Activated effector memory CD4-positive, alpha-beta T cell treated with anti-CD3 and anti-CD28 coated beads, Interleukin-2, amount 50 U/mL, for 16 hours (primary cell): ENCODE measurements around the gene NPR2.
A peak's percentile ranks its signal among the peaks of the same experiment; 100 is the strongest.

Experiments used
- DNase-seq: peaks from one replicate; pipeline ENCODE4 v3.0.0-alpha.2; 2020

The NPR2 gene

DNA sequence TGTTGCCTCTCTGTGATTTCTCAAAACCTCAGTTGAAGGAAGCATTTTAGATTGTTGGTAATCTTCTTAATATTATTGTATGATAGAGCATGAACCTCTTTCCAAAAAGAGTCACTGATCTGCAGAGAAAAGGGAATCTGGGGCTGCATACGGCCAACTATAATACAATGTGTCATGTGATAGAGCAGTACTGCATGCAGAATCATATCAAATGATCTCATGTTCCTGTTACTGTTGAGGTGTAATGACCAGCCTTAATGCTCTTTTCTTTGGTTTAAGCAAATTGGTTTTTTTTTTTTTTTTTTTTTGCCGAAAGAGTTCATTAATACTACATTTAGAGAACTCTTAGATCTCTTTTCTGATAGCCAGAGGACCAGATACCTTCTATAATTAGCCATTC lies 24.4 kb upstream of the NPR2 start:
- no peak for DNase-seq

DNA sequence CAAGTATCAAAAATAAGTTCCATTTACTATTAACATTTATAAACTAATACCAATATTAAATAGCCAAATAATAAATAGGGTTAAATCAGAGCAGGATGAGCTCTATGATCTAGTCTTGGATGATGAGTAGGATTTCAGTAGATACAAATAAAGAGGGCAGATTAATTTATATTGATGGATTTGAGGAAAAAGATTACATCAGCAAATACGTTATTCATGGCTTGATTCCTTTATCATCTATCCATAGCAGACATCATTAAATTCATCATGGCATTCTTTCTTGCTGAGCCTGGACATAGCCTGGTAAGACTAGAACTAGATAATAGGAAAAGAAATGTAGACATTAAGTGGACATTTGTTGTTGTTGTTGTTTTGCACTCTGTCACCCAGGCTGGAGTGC lies 23.9 kb upstream of the NPR2 start:
- DNase-seq, result no peak

DNA sequence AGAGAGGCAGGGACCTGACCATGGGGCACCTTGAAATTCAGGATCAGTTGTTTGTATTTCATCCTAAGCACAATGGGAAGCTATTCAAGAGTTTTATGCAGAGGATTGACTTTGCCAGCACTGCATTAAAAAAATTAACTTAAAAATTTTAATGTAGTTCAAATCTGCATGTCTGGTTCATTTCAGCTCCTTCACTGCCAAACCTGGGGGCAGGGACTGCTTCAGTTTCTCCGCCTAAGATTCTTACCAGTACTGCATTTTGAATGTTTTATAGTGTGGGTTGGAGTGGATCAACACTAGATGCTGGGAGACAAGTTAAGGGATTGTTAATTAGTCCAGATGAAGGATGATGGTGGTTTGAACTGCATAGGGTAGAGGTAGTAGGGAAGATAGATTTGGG lies 21.6 kb upstream of the NPR2 start:
- DNase-seq, result no peak

DNA sequence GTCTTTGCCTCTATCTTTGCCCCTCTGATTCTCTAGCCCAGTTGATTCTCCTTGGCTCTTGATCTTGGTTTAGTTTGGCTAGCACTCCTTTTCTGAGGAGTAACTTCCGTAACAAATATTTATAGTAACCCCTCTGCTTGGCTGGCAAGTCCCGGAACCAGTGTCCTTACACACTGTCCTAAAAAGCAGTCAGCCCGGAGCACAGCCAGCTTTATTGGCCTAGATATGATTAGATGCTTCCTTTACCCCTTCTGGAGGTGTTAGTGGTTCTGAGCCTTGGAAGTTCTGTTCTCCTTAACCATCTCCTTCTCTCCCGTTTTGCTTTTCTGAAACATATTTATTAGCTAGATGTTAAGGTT lies 20.3 kb upstream of the NPR2 start:
- DNase-seq, result no peak

DNA sequence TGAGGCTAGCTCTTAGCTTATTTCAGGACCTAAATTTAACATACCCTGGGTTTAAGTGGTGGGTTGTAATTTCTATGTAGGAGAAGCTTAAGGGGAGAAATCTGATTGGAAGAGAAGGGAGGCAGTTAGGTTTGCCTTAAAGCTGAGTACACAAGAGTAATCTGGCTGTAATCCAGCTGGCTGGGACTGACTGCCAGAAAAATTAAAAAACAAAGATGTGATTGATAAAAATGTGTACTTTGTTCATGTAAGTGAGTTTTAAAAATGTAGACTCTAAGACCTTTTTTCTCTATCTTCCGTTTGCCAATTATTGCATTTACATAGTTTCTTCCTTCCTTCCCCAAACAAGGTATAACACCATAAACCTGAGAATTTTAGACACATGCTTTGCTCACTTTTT lies 19.9 kb upstream of the NPR2 start:
- DNase-seq, result no peak

DNA sequence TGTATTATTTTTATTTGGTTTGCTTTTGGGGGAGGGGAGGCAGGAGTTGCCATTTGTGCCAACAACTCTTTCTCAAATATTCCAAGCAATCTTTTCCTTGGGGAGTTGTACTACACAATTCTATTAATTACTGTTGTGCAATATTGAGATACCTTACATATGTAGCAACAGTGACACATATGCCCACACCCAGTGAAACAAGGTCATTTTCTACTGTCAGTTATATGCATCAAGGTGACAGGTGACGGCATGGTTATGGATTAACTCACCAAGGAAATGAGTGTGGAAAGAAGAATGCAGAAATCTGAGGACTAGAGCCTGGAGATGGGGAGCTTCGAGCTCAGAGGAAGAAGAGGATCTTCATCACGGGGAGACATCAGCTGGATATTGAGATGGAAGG lies 19.4 kb upstream of the NPR2 start:
- no peak for DNase-seq

DNA sequence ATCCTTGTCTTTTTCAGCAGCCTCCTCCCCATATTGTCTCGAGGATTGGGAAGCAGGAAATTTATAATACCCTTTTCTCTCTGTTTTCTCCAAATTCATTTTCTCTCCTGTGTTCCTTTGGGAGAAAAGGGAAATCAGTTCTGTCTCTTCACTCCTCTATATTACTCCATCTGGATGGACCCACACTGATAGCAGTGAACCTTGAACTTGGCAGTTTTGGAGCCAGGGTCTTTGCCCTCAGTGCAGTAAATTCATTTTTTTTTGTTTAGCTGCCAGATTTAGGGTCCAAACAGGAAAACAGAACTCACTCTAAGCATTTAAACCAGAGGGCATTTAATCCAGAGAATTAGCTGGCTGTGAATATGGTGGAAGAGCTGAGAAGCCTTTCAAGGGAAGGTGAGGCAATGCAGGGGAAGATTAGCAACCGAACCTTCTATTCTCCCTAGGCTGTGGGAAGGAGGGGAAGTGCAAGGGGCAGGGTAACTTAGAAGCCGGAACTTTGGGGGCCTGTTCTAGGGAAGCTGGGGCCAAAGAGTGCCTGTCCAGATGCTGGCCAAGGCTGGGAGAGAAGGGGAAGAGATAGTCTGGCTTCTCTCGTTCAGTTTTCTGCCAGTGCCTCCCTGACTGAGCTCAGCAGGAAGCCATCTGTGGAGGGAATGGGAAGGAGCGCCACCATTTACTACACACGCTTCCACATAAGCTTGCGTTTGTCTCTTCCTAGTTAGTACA lies 16.3 kb upstream of the NPR2 start:
- no peak for DNase-seq

DNA sequence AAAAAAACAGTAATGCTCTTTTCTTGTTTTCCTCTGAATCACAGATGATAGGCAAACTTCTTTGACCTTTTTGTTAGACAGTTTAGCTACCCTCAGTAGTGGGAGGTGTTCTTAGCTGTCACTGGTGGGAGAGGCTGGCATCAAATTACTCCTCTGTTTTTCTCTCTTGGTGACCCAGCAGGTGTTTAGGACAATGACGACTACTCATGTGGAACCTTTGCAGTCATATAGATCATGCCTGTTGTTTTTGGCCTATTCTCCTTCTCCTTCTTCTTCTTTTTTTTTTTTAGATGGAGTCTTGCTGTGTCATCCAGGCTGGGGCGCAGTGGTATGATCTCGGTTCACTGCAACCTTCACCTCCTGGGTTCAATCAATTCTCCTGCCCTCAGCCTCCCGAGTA lies 15.4 kb upstream of the NPR2 start:
- DNase-seq, result no peak

DNA sequence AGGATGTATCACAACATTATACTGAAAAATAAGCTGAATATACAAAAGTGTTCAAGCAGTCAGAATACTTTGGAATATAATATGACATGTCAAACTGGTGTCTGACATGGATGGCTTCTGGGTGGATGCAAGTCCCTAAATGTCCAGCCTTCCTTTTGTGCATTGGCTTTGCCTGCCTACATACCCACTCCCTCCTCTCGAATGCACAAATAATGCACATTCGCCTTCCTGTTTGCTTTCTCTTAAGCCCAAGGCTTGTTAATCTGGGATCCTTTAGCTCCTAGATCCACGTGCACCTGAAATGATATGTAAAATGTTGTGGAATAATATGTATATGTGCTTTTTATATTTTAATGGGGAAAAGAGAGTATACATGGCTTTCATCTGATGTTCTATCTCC lies 12.9 kb upstream of the NPR2 start:
- no peak for DNase-seq

DNA sequence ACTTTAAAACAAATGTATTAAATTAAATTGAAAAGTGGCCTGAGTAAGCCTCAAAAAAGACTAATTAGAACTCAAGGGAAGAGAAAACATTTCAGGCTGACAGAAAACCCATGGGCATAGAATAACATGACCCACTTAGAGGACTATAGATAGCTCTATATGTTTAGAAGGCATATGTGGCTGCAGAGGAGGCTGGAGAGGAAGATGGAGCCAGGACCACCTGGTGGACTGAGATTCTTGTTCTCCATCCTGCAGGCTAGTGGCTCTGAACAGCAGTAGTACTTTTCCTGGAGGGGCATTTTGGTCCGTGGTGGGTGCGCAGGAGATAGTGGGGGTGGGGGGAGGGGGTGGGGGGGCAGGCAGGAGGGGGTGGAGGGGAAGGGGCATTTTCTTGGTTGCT lies 10.3 kb upstream of the NPR2 start:
- no peak for DNase-seq

DNA sequence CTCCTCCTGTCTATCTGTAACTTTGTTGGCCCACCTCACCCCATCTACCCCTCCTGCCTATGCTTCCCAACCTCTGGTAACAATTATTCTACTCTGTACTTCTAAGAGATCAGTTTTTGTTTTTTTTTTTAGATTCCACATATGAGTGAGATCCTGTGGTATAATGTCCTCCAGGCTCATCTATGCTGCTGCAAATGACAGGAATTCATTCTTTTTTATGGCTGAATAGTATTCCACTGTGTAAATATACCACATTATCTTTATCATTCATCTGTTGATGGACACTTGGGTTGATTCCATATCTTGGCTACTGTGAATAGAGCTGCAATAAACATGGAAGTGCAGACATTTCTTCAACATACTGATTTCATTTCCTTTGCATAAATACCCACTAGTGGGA lies 8.0 kb upstream of the NPR2 start:
- DNase-seq, result no peak

DNA sequence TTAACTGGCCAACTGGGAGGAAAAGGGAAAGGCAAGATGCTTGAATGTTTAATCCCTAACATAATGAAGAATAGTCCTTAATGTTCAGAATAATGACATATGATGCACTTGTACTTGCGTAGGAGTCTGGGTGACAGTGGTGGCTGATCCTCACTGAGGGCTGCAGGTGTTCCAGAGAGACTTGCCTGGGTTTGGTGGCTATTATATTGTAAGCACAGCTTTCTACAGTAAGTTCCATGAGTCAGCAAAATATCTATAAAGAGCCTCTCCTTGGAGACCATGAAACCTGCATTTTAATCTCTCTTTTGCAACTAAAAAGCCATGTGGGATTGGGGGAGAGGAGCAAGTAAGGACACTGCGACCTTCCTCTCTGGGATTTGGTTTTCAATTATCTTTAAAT lies 1.9 kb upstream of the NPR2 start:
- DNase-seq, result no peak

DNA sequence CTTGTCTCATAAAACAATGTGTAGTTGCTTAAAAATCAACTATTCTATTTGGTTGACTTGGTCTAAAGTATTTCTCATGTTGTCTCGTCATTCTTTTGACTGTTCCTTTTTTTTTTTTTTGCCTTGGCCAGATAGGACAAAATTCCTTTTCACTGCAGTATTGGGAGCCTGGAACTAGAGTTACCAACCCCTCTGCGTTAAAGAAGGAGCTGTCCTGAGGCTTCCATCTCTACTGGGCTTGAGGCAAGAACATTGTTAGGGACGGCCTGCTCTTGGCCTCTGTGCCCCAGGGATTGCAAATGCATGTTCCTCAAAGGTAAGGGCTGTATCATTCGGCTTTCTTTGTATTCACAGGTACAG lies 1.4 kb upstream of the NPR2 start:
- no peak for DNase-seq

DNA sequence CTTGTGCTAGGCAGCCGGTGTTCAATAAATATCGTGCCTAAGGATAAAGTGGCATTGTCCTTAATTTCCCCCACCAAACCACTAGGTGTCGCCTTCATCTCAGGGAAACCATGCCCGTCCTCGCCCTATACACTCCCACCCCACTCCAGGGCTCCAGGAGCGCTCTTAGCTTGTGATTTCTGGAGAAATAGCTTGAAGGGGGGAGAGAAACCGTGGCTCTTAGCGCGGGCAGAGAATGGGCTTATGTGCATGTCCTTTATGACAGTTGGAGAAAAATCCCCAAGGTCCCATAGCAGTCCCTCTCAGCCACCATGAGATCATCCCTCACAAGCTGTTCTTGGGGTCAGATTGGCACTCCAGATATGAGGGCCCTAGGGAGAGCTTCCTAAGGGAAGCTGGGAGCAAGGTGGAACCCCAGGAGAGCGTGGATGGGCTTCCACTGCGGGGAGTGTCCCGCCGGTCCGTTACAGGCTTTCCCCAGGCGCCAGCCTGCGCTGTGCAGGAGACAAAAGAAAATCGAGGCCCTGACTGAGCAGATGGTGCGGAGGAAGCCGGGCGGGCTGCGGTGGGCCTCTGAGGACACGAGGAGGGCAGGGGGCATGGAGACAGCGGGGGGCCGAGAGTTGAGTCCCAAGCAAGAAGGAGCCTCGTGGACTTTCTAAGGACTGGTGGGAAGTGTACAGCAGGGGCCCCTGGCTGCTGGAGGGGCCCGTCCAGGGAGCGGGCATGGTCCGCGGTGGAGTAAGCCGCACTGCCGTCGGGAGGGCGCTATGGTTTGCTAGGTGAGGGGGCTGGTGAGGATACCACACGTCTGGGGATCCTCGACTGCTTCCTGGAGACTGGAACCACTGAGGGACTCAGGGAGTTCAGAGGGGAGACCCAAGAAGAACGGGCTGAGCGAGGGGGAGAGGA lies 750 bp upstream of the NPR2 start:
- peak; percentile 79 for DNase-seq

DNA sequence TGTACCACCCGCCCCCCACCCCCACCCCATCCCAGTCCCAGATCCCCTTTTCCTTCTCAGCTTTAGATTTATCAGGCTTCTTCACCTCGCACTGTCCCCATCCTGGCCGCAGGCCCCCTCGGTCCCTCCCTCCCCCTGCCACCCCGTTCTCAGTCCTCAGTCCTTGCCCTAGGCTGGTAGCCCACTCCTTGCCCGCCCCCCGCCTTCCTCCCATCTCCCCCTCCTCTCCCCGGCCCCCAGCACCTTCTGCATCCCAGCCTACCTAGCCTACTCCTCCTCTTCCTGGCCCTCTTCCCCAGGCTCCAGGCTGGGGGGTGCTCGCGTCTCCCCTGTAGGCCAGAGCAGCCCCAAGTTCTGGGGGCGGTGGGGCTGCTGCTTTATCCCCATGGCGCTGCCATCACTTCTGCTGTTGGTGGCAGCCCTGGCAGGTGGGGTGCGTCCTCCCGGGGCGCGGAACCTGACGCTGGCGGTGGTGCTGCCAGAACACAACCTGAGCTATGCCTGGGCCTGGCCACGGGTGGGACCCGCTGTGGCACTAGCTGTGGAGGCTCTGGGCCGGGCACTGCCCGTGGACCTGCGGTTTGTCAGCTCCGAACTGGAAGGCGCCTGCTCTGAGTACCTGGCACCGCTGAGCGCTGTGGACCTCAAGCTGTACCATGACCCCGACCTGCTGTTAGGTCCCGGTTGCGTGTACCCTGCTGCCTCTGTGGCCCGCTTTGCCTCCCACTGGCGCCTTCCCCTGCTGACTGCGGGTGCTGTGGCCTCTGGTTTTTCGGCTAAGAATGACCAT lies 828 bp downstream of the NPR2 start:
- DNase-seq, result no peak

DNA sequence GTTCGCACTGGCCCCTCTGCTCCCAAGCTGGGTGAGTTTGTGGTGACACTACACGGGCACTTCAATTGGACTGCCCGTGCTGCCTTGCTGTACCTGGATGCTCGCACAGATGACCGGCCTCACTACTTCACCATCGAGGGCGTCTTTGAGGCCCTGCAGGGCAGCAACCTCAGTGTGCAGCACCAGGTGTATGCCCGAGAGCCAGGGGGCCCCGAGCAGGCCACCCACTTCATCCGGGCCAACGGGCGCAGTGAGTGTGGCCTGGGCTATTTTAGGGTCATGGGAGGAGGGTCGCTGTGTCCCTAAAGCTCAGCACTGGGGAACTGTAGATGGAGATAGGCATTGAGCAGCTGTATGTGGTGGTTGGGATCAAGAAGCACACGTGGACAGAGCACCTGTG lies 1.4 kb downstream of the NPR2 start:
- DNase-seq, result no peak

DNA sequence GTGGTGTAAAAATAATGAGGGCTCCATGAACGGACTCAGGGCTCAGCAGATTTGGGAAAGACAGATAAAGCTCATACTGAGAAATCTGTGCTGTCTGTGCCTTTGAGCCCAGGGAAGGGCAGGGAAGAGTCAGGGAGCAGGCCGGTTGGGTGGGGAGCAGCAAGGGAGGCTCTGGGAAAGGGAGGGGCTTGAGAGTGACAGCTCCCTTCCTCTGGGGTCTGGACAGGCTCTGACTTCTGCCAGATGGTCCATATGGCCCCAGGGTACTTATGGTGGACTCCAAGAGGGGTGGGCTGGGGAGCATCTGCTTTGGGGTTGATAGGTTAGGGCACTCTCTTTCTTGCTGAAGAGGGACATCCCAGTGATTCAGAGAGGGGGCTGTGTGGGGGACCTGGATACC lies 2.1 kb downstream of the NPR2 start:
- no peak for DNase-seq

DNA sequence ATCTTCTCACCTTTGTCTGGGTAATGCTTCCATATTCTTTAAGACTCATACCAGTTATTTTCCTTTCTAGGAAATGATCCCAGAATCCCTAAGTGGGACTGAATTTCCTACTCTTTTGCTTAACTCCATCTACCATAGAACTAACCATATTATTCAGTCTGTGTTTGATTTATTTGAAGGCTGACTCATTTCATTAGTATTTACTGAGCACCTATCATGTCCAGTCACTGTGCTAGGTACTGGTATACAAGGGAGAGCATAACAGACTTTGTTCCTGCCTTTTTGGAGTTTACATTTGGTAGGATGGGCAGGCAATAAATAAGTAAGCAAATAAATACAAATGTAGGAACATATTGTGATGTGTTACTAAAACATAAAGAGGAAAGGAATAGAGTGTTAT lies 4.3 kb downstream of the NPR2 start:
- DNase-seq, result no peak

DNA sequence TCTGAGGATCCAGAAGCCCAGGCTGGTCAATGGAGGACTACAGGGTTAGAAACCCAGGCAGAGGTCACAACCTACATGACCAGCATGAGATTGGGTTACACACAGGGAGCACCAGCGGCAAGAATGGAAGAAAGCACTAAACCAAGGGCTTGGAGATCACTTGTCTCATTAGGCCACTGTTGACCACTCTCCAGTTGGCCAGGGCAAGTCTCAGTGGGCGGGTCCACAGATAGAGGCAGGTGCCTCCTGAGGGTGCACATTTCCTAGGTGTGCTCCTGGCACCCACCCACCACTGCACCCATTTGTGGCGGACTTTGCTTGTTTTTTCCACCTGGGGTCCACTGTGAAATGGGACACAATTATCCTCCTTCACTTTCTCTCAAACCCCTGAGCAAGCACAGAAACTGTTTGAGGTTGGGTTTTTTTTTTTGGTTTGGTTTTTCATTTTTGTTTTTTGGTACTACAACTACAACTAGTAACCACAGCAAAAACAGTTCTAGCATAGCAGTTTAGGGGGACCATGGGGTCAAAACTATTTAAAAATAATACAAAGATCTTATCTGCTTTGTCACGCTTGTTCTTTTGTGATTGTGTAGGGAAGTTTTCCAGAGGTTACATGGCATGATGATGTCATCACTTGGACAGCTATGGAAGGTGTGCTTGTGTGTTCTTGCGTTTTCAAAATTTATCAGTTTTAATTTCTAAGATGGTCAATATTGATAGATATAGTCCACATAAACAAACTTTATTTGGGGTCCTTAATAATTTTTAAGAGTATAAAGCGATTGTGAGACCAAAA lies 6.1 kb downstream of the NPR2 start:
- no peak for DNase-seq

DNA sequence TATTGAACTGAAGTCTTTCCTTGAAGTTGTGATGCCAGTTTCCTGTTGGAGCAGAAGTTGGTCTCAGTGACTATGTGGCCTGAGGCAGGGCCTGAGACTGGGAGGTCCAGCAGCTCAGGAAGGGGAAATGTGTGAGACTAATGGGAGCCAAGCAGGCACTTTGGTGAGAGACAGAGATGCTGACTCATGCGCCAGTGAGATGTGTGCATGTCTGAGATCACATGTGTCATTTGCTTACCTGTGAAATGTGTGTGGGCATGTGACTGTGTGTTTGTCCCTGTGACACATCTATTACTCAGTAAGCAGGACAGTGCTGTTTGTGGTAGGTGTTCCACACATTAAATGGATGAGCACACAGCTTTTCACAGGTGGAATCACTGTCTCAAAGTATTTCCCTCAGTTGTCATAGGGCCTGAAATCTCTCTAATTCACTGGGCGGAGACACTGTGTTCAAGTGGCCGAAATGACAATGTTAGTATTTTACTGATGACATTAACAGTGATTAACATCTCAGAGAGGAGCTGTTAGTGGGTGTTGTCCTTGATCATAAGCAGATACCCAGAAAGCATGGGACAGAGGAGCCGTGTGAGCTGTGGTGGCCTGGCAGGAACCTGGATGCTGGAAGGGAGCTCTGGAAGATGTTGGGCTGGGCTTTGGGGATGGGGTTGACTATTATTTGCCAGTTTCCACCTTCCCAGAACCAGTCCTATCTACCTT lies 7.4 kb downstream of the NPR2 start:
- DNase-seq, result peak; percentile 76

DNA sequence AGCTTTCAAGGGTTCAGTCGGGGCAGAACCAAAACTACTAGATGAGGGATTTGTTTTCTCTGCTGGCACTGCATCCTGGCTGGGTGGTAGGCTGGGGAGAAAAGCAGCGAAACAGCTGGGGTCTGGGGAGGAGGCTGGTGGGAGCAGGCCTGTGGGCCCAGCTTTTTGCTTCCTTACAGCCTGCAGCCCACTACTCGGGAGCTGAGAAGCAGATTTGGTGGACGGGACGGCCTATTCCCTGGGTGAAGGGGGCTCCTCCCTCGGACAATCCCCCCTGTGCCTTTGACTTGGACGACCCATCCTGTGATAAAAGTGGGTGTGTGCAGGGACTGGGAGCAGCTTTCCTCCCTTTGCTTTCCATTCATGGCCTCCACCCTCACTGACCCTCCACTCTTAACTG lies 9.1 kb downstream of the NPR2 start:
- no peak for DNase-seq
